ENCODE results near the gene PGF.

- TF ChIP-seq CTCF (conservative IDR thresholded peaks at IDR 0.05) (no peak), ZFX (IDR thresholded peaks at IDR 0.05) (no peak)
Measured at GRCh38 chr14:74911704-74912103, 43.7 kb downstream of the PGF start.
